K562 (cell line): ENCODE data around the gene ATP2A3. TPM values are rescaled to one million over a fixed set of nuclear protein-coding genes. Genes with fewer than 3 reads are reported as not detected.

Experiments used
- ARHGAP35 ChIP-seq: fragments of 450-650 bp; IDR thresholded peaks from 2 replicates; pipeline ENCODE4 v1.6.1; 2018; ENCODE audit not compliant: partially characterized antibody
- ELF4 ChIP-seq: fragments of 450-650 bp; formaldehyde crosslinking; IDR thresholded peaks from 2 replicates; pipeline ENCODE4 v1.4.0; 2022; ENCODE audit warnings: missing genetic modification characterization
- FOXA1 ChIP-seq: fragments of 450-650 bp; IDR thresholded peaks from 2 replicates; pipeline ENCODE4 v1.6.1; 2016; ENCODE audit warnings: mild to moderate bottlenecking, borderline replicate concordance
- HDAC3 ChIP-seq: fragments of 450-650 bp; IDR thresholded peaks from 2 replicates; pipeline ENCODE4 v1.6.1; 2018; ENCODE audit warnings: borderline replicate concordance, mild to moderate bottlenecking, moderate library complexity; ENCODE audit not compliant: partially characterized antibody
- IRF2 ChIP-seq: sonication (generic); formaldehyde crosslinking; IDR thresholded peaks from 2 replicates; pipeline ENCODE4 v1.8.1; 2022; ENCODE audit warnings: mild to moderate bottlenecking, missing genetic modification reagents
- LARP7 ChIP-seq: fragments of 450-650 bp; IDR thresholded peaks from 2 replicates; pipeline ENCODE4 v1.6.1; 2016
- PML ChIP-seq: IDR thresholded peaks from 2 replicates; pipeline ENCODE4 v1.6.1; 2012; ENCODE audit warnings: low read length, inconsistent platforms
- PPARD ChIP-seq: fragments of 250-450 bp; sonication (Bioruptor Pico); IDR thresholded peaks from 2 replicates; pipeline ENCODE4 v1.8.0; 2022; ENCODE audit warnings: inconsistent platforms, mild to moderate bottlenecking, moderate library complexity
- SIX5 ChIP-seq, 2 experiments: IDR thresholded peaks; 2 replicates each; pipeline ENCODE4 v1.6.1; 2011; ENCODE audit warnings: low read length in 2 of 2, borderline replicate concordance in 1 of 2, low read depth in 1 of 2, mild to moderate bottlenecking in 1 of 2, moderate library complexity in 1 of 2; ENCODE audit not compliant: insufficient read depth in 1 of 2
- SLC30A9 ChIP-seq: fragments of 250-450 bp; sonication (Bioruptor Pico); IDR thresholded peaks from 2 replicates; pipeline ENCODE4 v1.8.0; 2022; ENCODE audit warnings: mild to moderate bottlenecking, moderate library complexity
- SMAD1 ChIP-seq: fragments of 150-350 bp; IDR thresholded peaks from 2 replicates; pipeline ENCODE4 v1.6.1; 2014; ENCODE audit warnings: low read length, low read depth; ENCODE audit not compliant: partially characterized antibody
- SNRNP70 ChIP-seq: fragments of 200-400 bp; formaldehyde crosslinking; optimal IDR thresholded peaks from 2 replicates; pipeline ENCODE3; 2017; ENCODE audit warnings: low read depth, low read length
- SRSF1 ChIP-seq: fragments of 200-400 bp; formaldehyde crosslinking; IDR thresholded peaks from 2 replicates; pipeline ENCODE4 v1.6.1; 2017; ENCODE audit warnings: mild to moderate bottlenecking, low read depth, low read length, moderate library complexity
- U2AF2 ChIP-seq: fragments of 200-400 bp; formaldehyde crosslinking; optimal IDR thresholded peaks from 2 replicates; pipeline ENCODE3; 2017; ENCODE audit warnings: low read depth, mild to moderate bottlenecking, low read length
- ZNF668 ChIP-seq: fragments of 250-450 bp; sonication (Bioruptor Pico); IDR thresholded peaks from 2 replicates; pipeline ENCODE4 v1.8.0; 2022; ENCODE audit warnings: mild to moderate bottlenecking, inconsistent platforms
- ZNF778 ChIP-seq: fragments of 450-650 bp; formaldehyde crosslinking; IDR thresholded peaks from 2 replicates; pipeline ENCODE4 v1.4.0; 2020; ENCODE audit warnings: mild to moderate bottlenecking, moderate library complexity
- ZSCAN29 ChIP-seq: fragments of 450-650 bp; IDR thresholded peaks from 2 replicates; pipeline ENCODE4 v1.6.1; 2017
- polyA plus RNA-seq, 8 experiments: library from polyadenylated mRNA; depleted of rRNA in 4 of 8; stranded (reverse) in 5 of 8; unstranded in 3 of 8; fragments of >200 nt; fragmentation: Nextera tagmentation in 2 of 8; fragmentation: Illumina TruSeq in 1 of 8; extraction: Ambion mirVana in 2 of 8; extraction: Trizol in 1 of 8; gene quantifications; 2 replicates each; pipeline versions ENCODE4 v1.2.1 to v1.2.3, GENCODE V29; 2011 to 2014; ENCODE audit warnings: inconsistent platforms in 1 of 8, missing spikeins in 1 of 8
- total RNA-seq, 7 experiments: library from RNA; depleted of rRNA in 6 of 7; stranded (reverse); fragments of >200 nt in 6 of 7; fragmentation: Illumina TruSeq in 2 of 7; extraction: Trizol in 2 of 7; gene quantifications; 2 replicates each; pipeline versions ENCODE4 v1.2.1 to v1.2.3, GENCODE V29; 2011 to 2021; ENCODE audit warnings: low replicate concordance in 1 of 7
- TF ChIP-seq, protein P1 (sequence below), 2 experiments: fragments of 250-450 bp in 1 of 2; fragments of 450-650 bp in 1 of 2; sonication (Bioruptor Pico) in 1 of 2; IDR thresholded peaks; 2 replicates each; pipeline versions ENCODE4 v1.6.1 to v1.8.0; 2016 to 2021; ENCODE audit warnings: mild to moderate bottlenecking in 2 of 2, moderate library complexity in 2 of 2, missing compliant biosample characterization in 1 of 2, missing genetic modification characterization in 1 of 2
- TF ChIP-seq, protein P2 (sequence below): fragments of 450-650 bp; IDR thresholded peaks from 2 replicates; pipeline ENCODE4 v1.7.0; 2016; ENCODE audit warnings: borderline replicate concordance
- TF ChIP-seq, protein P3 (sequence below): fragments of 450-650 bp; IDR thresholded peaks from 2 replicates; pipeline ENCODE4 v1.6.1; 2016; ENCODE audit warnings: borderline replicate concordance
- TF ChIP-seq, protein P4 (sequence below): sonication (generic); formaldehyde crosslinking; IDR thresholded peaks from 2 replicates; pipeline ENCODE4 v1.8.0; 2022; ENCODE audit warnings: missing genetic modification reagents, mild to moderate bottlenecking, borderline replicate concordance

ATP2A3 gene
- total and polyA plus RNA-seq, 9 of the 15 experiments (the other 6 are each of a cell fraction or from before 2014, with no cell fraction given), result 0.65 to 103 (median 31.3) TPM

DNA sequence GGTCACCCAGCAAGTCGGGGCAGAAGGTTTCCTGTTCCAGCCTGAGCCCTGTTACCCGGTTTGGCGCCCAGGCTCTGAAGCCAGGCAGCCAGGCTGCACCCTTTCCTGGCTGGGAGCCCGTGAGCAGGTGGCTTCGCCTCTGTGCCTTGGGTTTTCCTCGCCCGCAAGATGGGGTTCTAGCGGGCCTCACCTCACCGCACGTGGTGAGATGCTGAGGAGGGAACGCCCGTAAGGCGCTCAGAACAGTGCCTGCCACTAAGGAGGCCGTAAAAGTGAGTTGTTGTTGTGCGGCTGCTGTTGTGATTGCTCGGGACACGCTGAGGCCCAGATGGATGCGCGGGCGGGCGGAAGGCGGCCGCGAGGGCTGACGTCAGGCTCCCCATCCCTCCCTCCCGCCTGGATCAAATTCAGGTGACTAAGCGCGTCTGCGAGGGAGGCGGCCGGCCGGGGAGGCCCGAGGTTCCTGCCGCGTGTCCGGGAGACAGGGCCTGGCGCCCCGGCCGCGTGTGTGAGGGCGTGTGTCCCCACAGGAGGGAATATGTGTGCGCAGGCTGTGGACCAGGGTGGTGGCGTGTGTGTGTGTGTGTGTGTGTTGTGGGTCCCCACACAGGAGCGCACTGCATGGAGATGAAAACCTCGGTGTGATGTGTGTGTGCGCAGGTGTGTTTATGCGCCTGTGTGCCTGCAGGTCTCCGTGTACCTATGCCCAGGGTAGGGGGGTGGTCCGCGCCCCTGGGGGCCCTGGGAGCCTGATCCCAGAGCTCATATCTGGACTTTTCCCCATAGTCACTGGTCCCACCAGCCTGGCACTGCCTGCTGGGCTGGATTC lies 75.7 kb downstream of the ATP2A3 start (continued):
- TF ChIP-seq, protein P1, sequence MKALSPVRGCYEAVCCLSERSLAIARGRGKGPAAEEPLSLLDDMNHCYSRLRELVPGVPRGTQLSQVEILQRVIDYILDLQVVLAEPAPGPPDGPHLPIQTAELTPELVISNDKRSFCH (CRISPR knock-in tag; IDR thresholded peaks at IDR 0.05), result no peak
- TF ChIP-seq, protein P1 (tag; IDR thresholded peaks at IDR 0.05), result no peak; the same call in 1 of the 2 replicates
- TF ChIP-seq FOXA1 (no peak), SIX5 (IDR thresholded peaks at IDR 0.05; ENCODE audit: borderline replicate concordance in 1 of 2, insufficient read depth in 1 of 2, low read depth in 1 of 2, low read length in 2 of 2) (no peak), PML (no peak), LARP7 (peak; percentile 75; the same call in 1 of the 2 replicates), IRF2 (CRISPR knock-in tag) (no peak), U2AF2 (no peak), PPARD (CRISPR knock-in tag) (no peak), SRSF1 (no peak), SLC30A9 (CRISPR knock-in tag) (no peak), ZNF668 (CRISPR knock-in tag) (no peak), HDAC3 (no peak), ZNF778 (CRISPR knock-in tag) (no peak), ZSCAN29 (no peak), ARHGAP35 (peak; percentile 45), SNRNP70 (no peak), ELF4 (CRISPR knock-in tag) (no peak), SMAD1 (peak; percentile 25)
- TF ChIP-seq, protein P2, sequence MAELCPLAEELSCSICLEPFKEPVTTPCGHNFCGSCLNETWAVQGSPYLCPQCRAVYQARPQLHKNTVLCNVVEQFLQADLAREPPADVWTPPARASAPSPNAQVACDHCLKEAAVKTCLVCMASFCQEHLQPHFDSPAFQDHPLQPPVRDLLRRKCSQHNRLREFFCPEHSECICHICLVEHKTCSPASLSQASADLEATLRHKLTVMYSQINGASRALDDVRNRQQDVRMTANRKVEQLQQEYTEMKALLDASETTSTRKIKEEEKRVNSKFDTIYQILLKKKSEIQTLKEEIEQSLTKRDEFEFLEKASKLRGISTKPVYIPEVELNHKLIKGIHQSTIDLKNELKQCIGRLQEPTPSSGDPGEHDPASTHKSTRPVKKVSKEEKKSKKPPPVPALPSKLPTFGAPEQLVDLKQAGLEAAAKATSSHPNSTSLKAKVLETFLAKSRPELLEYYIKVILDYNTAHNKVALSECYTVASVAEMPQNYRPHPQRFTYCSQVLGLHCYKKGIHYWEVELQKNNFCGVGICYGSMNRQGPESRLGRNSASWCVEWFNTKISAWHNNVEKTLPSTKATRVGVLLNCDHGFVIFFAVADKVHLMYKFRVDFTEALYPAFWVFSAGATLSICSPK, result no peak
- TF ChIP-seq, protein P3, sequence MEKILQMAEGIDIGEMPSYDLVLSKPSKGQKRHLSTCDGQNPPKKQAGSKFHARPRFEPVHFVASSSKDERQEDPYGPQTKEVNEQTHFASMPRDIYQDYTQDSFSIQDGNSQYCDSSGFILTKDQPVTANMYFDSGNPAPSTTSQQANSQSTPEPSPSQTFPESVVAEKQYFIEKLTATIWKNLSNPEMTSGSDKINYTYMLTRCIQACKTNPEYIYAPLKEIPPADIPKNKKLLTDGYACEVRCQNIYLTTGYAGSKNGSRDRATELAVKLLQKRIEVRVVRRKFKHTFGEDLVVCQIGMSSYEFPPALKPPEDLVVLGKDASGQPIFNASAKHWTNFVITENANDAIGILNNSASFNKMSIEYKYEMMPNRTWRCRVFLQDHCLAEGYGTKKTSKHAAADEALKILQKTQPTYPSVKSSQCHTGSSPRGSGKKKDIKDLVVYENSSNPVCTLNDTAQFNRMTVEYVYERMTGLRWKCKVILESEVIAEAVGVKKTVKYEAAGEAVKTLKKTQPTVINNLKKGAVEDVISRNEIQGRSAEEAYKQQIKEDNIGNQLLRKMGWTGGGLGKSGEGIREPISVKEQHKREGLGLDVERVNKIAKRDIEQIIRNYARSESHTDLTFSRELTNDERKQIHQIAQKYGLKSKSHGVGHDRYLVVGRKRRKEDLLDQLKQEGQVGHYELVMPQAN, result peak; percentile 58; the same call in 1 of the 2 replicates
- TF ChIP-seq, protein P4, sequence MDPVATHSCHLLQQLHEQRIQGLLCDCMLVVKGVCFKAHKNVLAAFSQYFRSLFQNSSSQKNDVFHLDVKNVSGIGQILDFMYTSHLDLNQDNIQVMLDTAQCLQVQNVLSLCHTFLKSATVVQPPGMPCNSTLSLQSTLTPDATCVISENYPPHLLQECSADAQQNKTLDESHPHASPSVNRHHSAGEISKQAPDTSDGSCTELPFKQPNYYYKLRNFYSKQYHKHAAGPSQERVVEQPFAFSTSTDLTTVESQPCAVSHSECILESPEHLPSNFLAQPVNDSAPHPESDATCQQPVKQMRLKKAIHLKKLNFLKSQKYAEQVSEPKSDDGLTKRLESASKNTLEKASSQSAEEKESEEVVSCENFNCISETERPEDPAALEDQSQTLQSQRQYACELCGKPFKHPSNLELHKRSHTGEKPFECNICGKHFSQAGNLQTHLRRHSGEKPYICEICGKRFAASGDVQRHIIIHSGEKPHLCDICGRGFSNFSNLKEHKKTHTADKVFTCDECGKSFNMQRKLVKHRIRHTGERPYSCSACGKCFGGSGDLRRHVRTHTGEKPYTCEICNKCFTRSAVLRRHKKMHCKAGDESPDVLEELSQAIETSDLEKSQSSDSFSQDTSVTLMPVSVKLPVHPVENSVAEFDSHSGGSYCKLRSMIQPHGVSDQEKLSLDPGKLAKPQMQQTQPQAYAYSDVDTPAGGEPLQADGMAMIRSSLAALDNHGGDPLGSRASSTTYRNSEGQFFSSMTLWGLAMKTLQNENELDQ (CRISPR knock-in tag), result no peak
